H1 (cell line): Measurements from ENCODE around the gene SSBP3. TPM values are rescaled to one million over a fixed set of nuclear protein-coding genes. Genes with fewer than 3 reads are reported as not detected.

Experiments used
- CTCF ChIA-PET: fragments of 300-600 bp; sonication (Branson Sonifier 250); formaldehyde crosslinking; loops from one replicate; lab custom pipeline; 2021; ENCODE audit not compliant: partially characterized antibody; lab: Charles Lee
- POLR2A ChIA-PET: fragments of 300-600 bp; sonication (Branson Sonifier 250); formaldehyde crosslinking; loops from one replicate; lab custom pipeline; 2021; ENCODE audit warnings: inconsistent platforms; ENCODE audit not compliant: partially characterized antibody; lab: Charles Lee
- DNase-seq, 2 experiments: peaks; one replicate each; pipeline versions ENCODE4 v3.0.0 to v3.0.0-alpha.2; 2010 to 2022; ENCODE audit warnings: low spot score in 2 of 2, low read depth in 1 of 2, mixed read lengths in 1 of 2
- FAIRE-seq: peaks from 2 replicates; lab custom pipeline; 2011; peaks lifted over from hg19 to GRCh38; lab: Jason Lieb, UNC
- H2AFZ ChIP-seq: 2 replicates; pipeline ENCODE4 v1.8.1; 2012; ENCODE audit warnings: low read length, inconsistent platforms
- H2AK5ac ChIP-seq: 2 replicates; pipeline ENCODE4 v1.6.1; 2013; ENCODE audit warnings: low read depth, low read length
- H2BK120ac ChIP-seq: replicated peaks from 2 replicates; pipeline ENCODE3; 2013; ENCODE audit warnings: low read depth, low read length, inconsistent platforms
- H2BK12ac ChIP-seq: 2 replicates; pipeline ENCODE4 v1.6.1; 2013; ENCODE audit warnings: low read depth, low read length
- H2BK15ac ChIP-seq: 2 replicates; pipeline ENCODE4 v1.6.1; 2013; ENCODE audit warnings: low read length
- H2BK20ac ChIP-seq: 2 replicates; pipeline ENCODE4 v1.6.1; 2013; ENCODE audit warnings: low read length
- H2BK5ac ChIP-seq: 2 replicates; pipeline ENCODE4 v1.6.1; 2013; ENCODE audit warnings: low read depth, low read length
- H3K14ac ChIP-seq: 2 replicates; pipeline ENCODE4 v1.6.1; 2013; ENCODE audit warnings: inconsistent platforms; ENCODE audit not compliant: insufficient read length
- H3K18ac ChIP-seq: 2 replicates; pipeline ENCODE4 v1.6.1; 2013; ENCODE audit warnings: low read length; ENCODE audit errors: extremely low read depth
- H3K23ac ChIP-seq: 2 replicates; pipeline ENCODE4 v1.6.1; 2013; ENCODE audit warnings: inconsistent platforms; ENCODE audit not compliant: insufficient read length
- H3K23me2 ChIP-seq: 2 replicates; pipeline ENCODE4 v1.6.1; 2013; ENCODE audit warnings: low read depth, low read length
- H3K27ac ChIP-seq: 2 replicates; pipeline ENCODE4 v1.6.1; 2011; ENCODE audit warnings: low read depth, low read length, inconsistent platforms
- H3K27me3 ChIP-seq, 4 experiments: replicated peaks in 1 of 4; 1 replicate in 1 of 4; 2 replicates in 3 of 4; pipeline versions ENCODE4 v1.6.1 to v1.8.1; 2011 to 2013; ENCODE audit warnings: low read length in 3 of 4, mild to moderate bottlenecking in 3 of 4, inconsistent platforms in 2 of 4, mixed read lengths in 2 of 4, moderate library complexity in 1 of 4; ENCODE audit not compliant: control insufficient read depth in 3 of 4, insufficient read depth in 3 of 4; ENCODE audit errors: extremely low read depth in 1 of 4
- H3K36me3 ChIP-seq, 4 experiments: 2 replicates each; pipeline versions ENCODE4 v1.6.1 to v1.8.1; 2011 to 2013; ENCODE audit warnings: mild to moderate bottlenecking in 4 of 4, low read length in 3 of 4, moderate library complexity in 2 of 4, control low read depth in 1 of 4, inconsistent platforms in 1 of 4; ENCODE audit not compliant: insufficient read depth in 4 of 4, control insufficient read depth in 2 of 4
- H3K4ac ChIP-seq: replicated peaks from 2 replicates; pipeline ENCODE3; 2013; ENCODE audit warnings: low read length, low read depth, mixed read lengths, inconsistent platforms; ENCODE audit not compliant: insufficient read length
- H3K4me1 ChIP-seq, 4 experiments: replicated peaks in 1 of 4; 1 replicate in 1 of 4; 2 replicates in 3 of 4; pipeline versions ENCODE4 v1.6.1 to v1.8.1; 2011 to 2013; ENCODE audit warnings: low read length in 3 of 4, inconsistent platforms in 2 of 4, mixed read lengths in 1 of 4; ENCODE audit not compliant: insufficient read depth in 4 of 4, control insufficient read depth in 3 of 4
- H3K4me2 ChIP-seq, 2 experiments: 2 replicates each; pipeline versions ENCODE4 v1.6.1 to v1.8.1; 2011 to 2013; ENCODE audit warnings: low read depth in 2 of 2, low read length in 2 of 2, control low read depth in 1 of 2, inconsistent platforms in 1 of 2, mild to moderate bottlenecking in 1 of 2; ENCODE audit not compliant: insufficient read depth in 1 of 2
- H3K4me3 ChIP-seq, 4 experiments: fragments of 200-600, 300-600 bp in 1 of 4; sonication (generic), shearing (Covaris generic), sonication (Bioruptor Twin) in 1 of 4; 2 replicates each; pipeline versions ENCODE4 v1.5.1 to v1.8.1; 2011 to 2016; ENCODE audit warnings: low read length in 4 of 4, low read depth in 3 of 4, control low read depth in 2 of 4, inconsistent platforms in 2 of 4, mild to moderate bottlenecking in 2 of 4, mixed read lengths in 1 of 4, moderate library complexity in 1 of 4; ENCODE audit not compliant: insufficient read depth in 2 of 4; ENCODE audit errors: extremely low read depth in 1 of 4
- H3K56ac ChIP-seq: replicated peaks from 2 replicates; pipeline ENCODE3; 2013; ENCODE audit warnings: low read depth, mild to moderate bottlenecking, mixed read lengths, low read length, inconsistent platforms; ENCODE audit not compliant: insufficient read length
- H3K79me1 ChIP-seq: 2 replicates; pipeline ENCODE4 v1.6.1; 2013; ENCODE audit warnings: low read depth, low read length, control low read depth
- H3K79me2 ChIP-seq, 2 experiments: 2 replicates each; pipeline versions ENCODE4 v1.6.1 to v1.8.1; 2012 to 2013; ENCODE audit warnings: low read length in 2 of 2, mild to moderate bottlenecking in 2 of 2, inconsistent platforms in 1 of 2; ENCODE audit not compliant: insufficient read depth in 2 of 2, control insufficient read depth in 1 of 2
- H3K9ac ChIP-seq, 4 experiments: replicated peaks in 1 of 4; 1 replicate in 1 of 4; 2 replicates in 3 of 4; pipeline versions ENCODE4 v1.6.1 to v1.8.1; 2011 to 2013; ENCODE audit warnings: low read depth in 3 of 4, low read length in 3 of 4, control low read depth in 2 of 4, mild to moderate bottlenecking in 2 of 4, moderate library complexity in 2 of 4, inconsistent platforms in 1 of 4; ENCODE audit errors: extremely low read depth in 1 of 4
- H3K9me3 ChIP-seq, 2 experiments: 2 replicates each; pipeline versions ENCODE4 v1.6.1 to v1.8.1; 2012 to 2013; ENCODE audit warnings: mild to moderate bottlenecking in 2 of 2, moderate library complexity in 2 of 2, control low read depth in 1 of 2, inconsistent platforms in 1 of 2, low read depth in 1 of 2, low read length in 1 of 2, mixed read lengths in 1 of 2; ENCODE audit not compliant: insufficient read depth in 2 of 2
- H4K20me1 ChIP-seq, 2 experiments: replicated peaks in 1 of 2; 2 replicates each; pipeline versions ENCODE3 to v1.8.1; 2011 to 2013; ENCODE audit warnings: inconsistent platforms in 2 of 2, low read length in 2 of 2, mild to moderate bottlenecking in 1 of 2; ENCODE audit not compliant: insufficient read depth in 2 of 2, control insufficient read depth in 1 of 2
- H4K5ac ChIP-seq: 2 replicates; pipeline ENCODE4 v1.6.1; 2013; ENCODE audit warnings: low read length, low read depth, mixed read lengths, inconsistent platforms; ENCODE audit not compliant: insufficient read length
- H4K8ac ChIP-seq: 2 replicates; pipeline ENCODE4 v1.8.0; 2013; ENCODE audit warnings: mild to moderate bottlenecking, moderate library complexity, low read length, inconsistent platforms; ENCODE audit not compliant: insufficient read depth; ENCODE audit errors: extremely low read depth
- H4K91ac ChIP-seq: replicated peaks from 2 replicates; pipeline ENCODE3; 2013; ENCODE audit warnings: low read length, mixed read lengths, inconsistent platforms; ENCODE audit not compliant: insufficient read length
- BACH1 ChIP-seq: IDR thresholded peaks from 2 replicates; pipeline ENCODE4 v1.6.1; 2012; ENCODE audit warnings: low read length, improper control_type of control experiment
- CBX5 ChIP-seq: fragments of 300-800, 300-1000 bp; sonication (generic); IDR thresholded peaks from 2 replicates; pipeline ENCODE4 v1.7.1; 2016; ENCODE audit warnings: antibody characterized with exemption, low read length, low read depth
- CEBPB ChIP-seq: IDR thresholded peaks from 2 replicates; pipeline ENCODE4 v1.6.1; 2012; ENCODE audit warnings: low read depth, low read length
- CHD1 ChIP-seq: IDR thresholded peaks from 2 replicates; pipeline ENCODE4 v1.6.1; 2012; ENCODE audit warnings: low read depth, low read length, improper control_type of control experiment
- EGR1 ChIP-seq: IDR thresholded peaks from 2 replicates; pipeline ENCODE4 v1.6.1; 2011; ENCODE audit warnings: low read depth, low read length, borderline replicate concordance
- GTF2F1 ChIP-seq: IDR thresholded peaks from 2 replicates; pipeline ENCODE4 v1.6.1; 2012; ENCODE audit warnings: low read depth, low read length, improper control_type of control experiment, borderline replicate concordance
- NRF1 ChIP-seq: IDR thresholded peaks from 2 replicates; pipeline ENCODE4 v1.6.1; 2011; ENCODE audit warnings: mild to moderate bottlenecking, low read depth, low read length, improper control_type of control experiment
- RXRA ChIP-seq: IDR thresholded peaks from 2 replicates; pipeline ENCODE4 v1.6.1; 2011; ENCODE audit warnings: low read depth, mild to moderate bottlenecking, low read length, moderate library complexity; ENCODE audit not compliant: insufficient read depth
- SP2 ChIP-seq: IDR thresholded peaks from 2 replicates; pipeline ENCODE4 v1.6.1; 2012; ENCODE audit warnings: mild to moderate bottlenecking, low read length, inconsistent platforms
- SRF ChIP-seq: IDR thresholded peaks from 2 replicates; pipeline ENCODE4 v1.6.1; 2011; ENCODE audit warnings: mild to moderate bottlenecking, low read depth, low read length, moderate library complexity
- WGBS, 2 experiments: shearing (Covaris generic) in 1 of 2; methylation state at CpG; one replicate each; pipeline versions ENCODE4 v1.1.6 to v1.1.7; 2013 to 2015; ENCODE audit warnings: low lambda C conversion rate in 2 of 2, mixed read lengths in 2 of 2, inconsistent platforms in 1 of 2, low coverage in 1 of 2, missing lambda C conversion rate in 1 of 2; ENCODE audit not compliant: insufficient replicate concordance in 2 of 2, insufficient coverage in 1 of 2, insufficient read length in 1 of 2; ENCODE audit errors: extremely low coverage in 1 of 2, missing lambda C conversion rate in 1 of 2; 5-methylcytosine and 5-hydroxymethylcytosine counted together
- polyA plus RNA-seq, 7 experiments: library from polyadenylated mRNA; depleted of rRNA in 3 of 7; stranded (reverse) in 5 of 7; unstranded in 2 of 7; fragments of >200 nt in 5 of 7; fragments of 200-250 nt in 2 of 7; gene quantifications; 1 replicate in 5 of 7; 2 replicates in 1 of 7; 4 replicates in 1 of 7; pipeline versions ENCODE4 v1.2.1 to v1.2.3, GENCODE V29; 2011 to 2013; ENCODE audit warnings: missing spikeins in 2 of 7, mixed read lengths in 2 of 7
- total RNA-seq: library from RNA; stranded (reverse); fragmentation: NEBNext Ultra II Directional; extraction: Animal tissue kit (Norgen Biotek cat#: 25700); gene quantifications from 2 replicates; pipeline ENCODE4 v1.2.1, GENCODE V29; 2021
- TF ChIP-seq, protein P1 (sequence below): IDR thresholded peaks from 2 replicates; pipeline ENCODE4 v1.6.1; 2012; ENCODE audit warnings: inconsistent platforms

Gene SSBP3
- total and polyA plus RNA-seq, 2 of the 8 experiments (the other 6 are each of a cell fraction or from before 2014, with no cell fraction given) = 99.7 to 133 TPM

GRCh38 chr1:54408147-54409066 lies 2.2 kb upstream of the SSBP3 start:
- ChIA-PET POLR2A (interaction anchor here (0.8 to 5.8 kb wide), 27 partner anchors 8 to 286 kb away, joined by 3 to 216 read pairs (median 5); no protein-coding TSS in a partner anchor), CTCF (interaction anchor here (1.0 to 1.6 kb wide), 6 partner anchors 31 to 135 kb away, joined by 3 to 18 read pairs (median 4); no protein-coding TSS in a partner anchor)
- Histone ChIP-seq H3K23me2 (peaks cover 11% of the 10 kb centered on the region), H3K14ac (no peak overlapping the region), H2AK5ac (peak overlapping the region; percentile 47), H3K9ac (peak overlapping the region in 3 of 4 experiments; percentile 26 to 65 (median 58); a peak in 6 of 7 replicates), H2BK120ac (peak overlapping the region; percentile 94), H3K18ac (peak overlapping the region; percentile 88), H2BK5ac (peak overlapping the region; percentile 98; the same call in 1 of the 2 replicates), H4K5ac (peak overlapping the region; percentile 71), H2BK12ac (peak overlapping the region; percentile 99), H4K20me1 (peaks cover 6 to 9% of the 10 kb centered on the region in 2 experiments), H3K27me3 (no peaks in the 10 kb centered on the region), H4K8ac (peak overlapping the region; percentile 47; the same call in 1 of the 2 replicates), H3K23ac (no peak overlapping the region), H3K4me2 (peak overlapping the region; percentile 57 to 98), H4K91ac (peak overlapping the region; percentile 96), H3K56ac (no peak overlapping the region), H2BK15ac (peak overlapping the region; percentile 93; the same call in 1 of the 2 replicates), H2BK20ac (peak overlapping the region; percentile 97), H3K79me1 (no peaks in the 10 kb centered on the region; the same call in 1 of the 2 replicates), H3K36me3 (peaks cover 0 to 8% (median 0%) of the 10 kb centered on the region in 4 experiments; a peak in 1 of 8 replicates), H3K27ac (peak overlapping the region; percentile 78), H3K4me1 (peaks cover 10 to 35% (median 18%) of the 10 kb centered on the region in 4 experiments), H3K79me2 (peaks cover 0 to 21% of the 10 kb centered on the region in 2 experiments; a peak in 2 of 4 replicates), H3K9me3 (no peaks in the 10 kb centered on the region), H3K4me3 (peak overlapping the region in 1 of 4 experiments; percentile 81; a peak in 3 of 8 replicates), H2AFZ (no peak overlapping the region), H3K4ac (no peak overlapping the region)
- DNase-seq = no peak
- WGBS, 2 experiments = 51% methylated on average over 9 of the region's 9 CpGs; no CpG with 5 or more reads in 1 of the 2 experiments
- FAIRE-seq = no peak
- TF ChIP-seq CEBPB = no peak
- TF ChIP-seq BACH1 = no peak
- TF ChIP-seq EGR1 = no peak
- no peak for TF ChIP-seq SP2
- no peak for TF ChIP-seq CBX5
- TF ChIP-seq RXRA = no peak
- TF ChIP-seq, protein P1, sequence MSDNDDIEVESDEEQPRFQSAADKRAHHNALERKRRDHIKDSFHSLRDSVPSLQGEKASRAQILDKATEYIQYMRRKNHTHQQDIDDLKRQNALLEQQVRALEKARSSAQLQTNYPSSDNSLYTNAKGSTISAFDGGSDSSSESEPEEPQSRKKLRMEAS = no peak
- no peak for TF ChIP-seq SRF
- no peak for TF ChIP-seq CHD1
- no peak for TF ChIP-seq GTF2F1
- no peak for TF ChIP-seq NRF1
